ENCODE results near the gene SP100.

SP100 gene

GRCh38 chr2:230443541-230443940 is 27.5 kb downstream of the SP100 start:
- Histone ChIP-seq H3K9me3 (replicated peaks in 1 of 11) (peaks cover 0 to 17% (median 7%) of the 10 kb centered on the region in 11 experiments; a peak in 10 of 22 replicates), H3K27me3 (no peaks in the 10 kb centered on the region), H4K20me1 (peaks cover 0 to 35% (median 0%) of the 10 kb centered on the region in 11 experiments; a peak in 2 of 22 replicates), H3K4me2 (peak overlapping the region in 5 of 11 experiments; percentile 43 to 80 (median 76); a peak in 10 of 22 replicates), H3K4me1 (peaks cover 32 to 99% (median 44%) of the 10 kb centered on the region in 10 experiments), H3K4me3 (no peak overlapping the region), H3K36me3 (peaks cover 57 to 66% (median 61%) of the 10 kb centered on the region in 11 experiments), H3K9ac (no peak overlapping the region), H3K27ac (peak overlapping the region in 3 of 11 experiments; percentile 2 to 82 (median 27); a peak in 4 of 22 replicates)
- no peak for TF ChIP-seq Cebpa-rat (IDR thresholded peaks at IDR 0.05)

GRCh38 chr2:230444832-230445231 is 28.8 kb downstream of the SP100 start:
- no peaks in the 10 kb centered on the region for H3K27me3 ChIP-seq
- TF ChIP-seq Cebpa-rat (IDR thresholded peaks at IDR 0.05), result no peak
- no peak overlapping the region for H3K9ac ChIP-seq
- H3K9me3 ChIP-seq (replicated peaks in 1 of 11), result peaks cover 0 to 29% (median 4%) of the 10 kb centered on the region in 11 experiments; a peak in 8 of 22 replicates
- H3K4me3 ChIP-seq, result no peak overlapping the region
- peaks cover 67 to 75% (median 72%) of the 10 kb centered on the region in 11 experiments for H3K36me3 ChIP-seq
- peaks cover 27 to 99% (median 51%) of the 10 kb centered on the region in 10 experiments for H3K4me1 ChIP-seq
- H3K27ac ChIP-seq, result peak overlapping the region in 2 of 11 experiments; percentile 2 to 82; a peak in 1 of 22 replicates
- peak overlapping the region in 3 of 11 experiments; percentile 76 to 80 (median 76); a peak in 4 of 22 replicates for H3K4me2 ChIP-seq
- H4K20me1 ChIP-seq, result peaks cover 0 to 23% (median 0%) of the 10 kb centered on the region in 11 experiments; a peak in 2 of 22 replicates

GRCh38 chr2:230447036-230447435 is 31.0 kb downstream of the SP100 start:
- no peak for TF ChIP-seq Cebpa-rat (IDR thresholded peaks at IDR 0.05)
- peak overlapping the region in 7 of 11 experiments; percentile 63 to 83 (median 74); a peak in 10 of 22 replicates for H3K4me2 ChIP-seq

GRCh38 chr2:230447455-230448451 is 31.8 kb downstream of the SP100 start:
- peaks cover 2 to 53% (median 13%) of the 10 kb centered on the region in 11 experiments; a peak in 20 of 22 replicates for H3K9me3 ChIP-seq (replicated peaks in 1 of 11)
- H3K4me3 ChIP-seq, result peak overlapping the region in 2 of 10 experiments; percentile 5 to 22; a peak in 3 of 20 replicates
- peaks cover 0 to 6% (median 0%) of the 10 kb centered on the region in 11 experiments; a peak in 2 of 22 replicates for H4K20me1 ChIP-seq
- TF ChIP-seq Cebpa-rat (IDR thresholded peaks at IDR 0.05), result no peak
- H3K27ac ChIP-seq, result peak overlapping the region in 10 of 11 experiments; percentile 25 to 83 (median 66); a peak in 19 of 22 replicates
- H3K9ac ChIP-seq, result peak overlapping the region in 4 of 11 experiments; percentile 4 to 52 (median 30); a peak in 8 of 22 replicates
- H3K27me3 ChIP-seq, result no peaks in the 10 kb centered on the region
- peaks cover 87 to 99% (median 95%) of the 10 kb centered on the region in 11 experiments for H3K36me3 ChIP-seq
- H3K4me2 ChIP-seq, result peak overlapping the region; percentile 35 to 83 (median 72)
- peaks cover 16 to 72% (median 36%) of the 10 kb centered on the region in 10 experiments for H3K4me1 ChIP-seq

More at GRCh38 chr2:230447036-230447435, 31.0 kb downstream of the SP100 start:
- H4K20me1 ChIP-seq, result peaks cover 0 to 8% (median 0%) of the 10 kb centered on the region in 11 experiments; a peak in 2 of 22 replicates
- H3K9ac ChIP-seq, result no peak overlapping the region
- 0 out of 20 replicates have a peak overlapping the region, but pooled peaks of 1 of the 10 experiments have one; percentile 22 for H3K4me3 ChIP-seq
- H3K36me3 ChIP-seq, result peaks cover 86 to 97% (median 91%) of the 10 kb centered on the region in 11 experiments
- H3K9me3 ChIP-seq (replicated peaks in 1 of 11), result peaks cover 0 to 46% (median 6%) of the 10 kb centered on the region in 11 experiments; a peak in 15 of 22 replicates
- H3K4me1 ChIP-seq, result peaks cover 16 to 79% (median 37%) of the 10 kb centered on the region in 10 experiments
- no peaks in the 10 kb centered on the region for H3K27me3 ChIP-seq
- H3K27ac ChIP-seq, result peak overlapping the region in 7 of 11 experiments; percentile 39 to 83 (median 72); a peak in 11 of 22 replicates

- H3K36me3 ChIP-seq, result peaks cover 86 to 99% (median 93%) of the 10 kb centered on the region in 11 experiments
- peak overlapping the region in 2 of 11 experiments; percentile 72 to 83; a peak in 1 of 22 replicates for H3K27ac ChIP-seq
- no peak for TF ChIP-seq Cebpa-rat (IDR thresholded peaks at IDR 0.05)
- H3K4me3 ChIP-seq, result no peak overlapping the region
- H3K4me2 ChIP-seq, result peak overlapping the region in 2 of 11 experiments; percentile 73 to 79; a peak in 3 of 22 replicates
- no peak overlapping the region for H3K9ac ChIP-seq
- H3K4me1 ChIP-seq, result peaks cover 16 to 51% (median 30%) of the 10 kb centered on the region in 10 experiments
- peaks cover 10 to 75% (median 36%) of the 10 kb centered on the region in 11 experiments for H3K9me3 ChIP-seq (replicated peaks in 1 of 11)
- no peaks in the 10 kb centered on the region; a peak in 1 of 22 replicates for H4K20me1 ChIP-seq
- H3K27me3 ChIP-seq, result no peaks in the 10 kb centered on the region
Observed at GRCh38 chr2:230449901-230450467, 34.0 kb downstream of the SP100 start.

- Histone ChIP-seq H3K9me3 (replicated peaks in 1 of 11) (peaks cover 24 to 81% (median 51%) of the 10 kb centered on the region in 11 experiments), H3K27ac (peak overlapping the region in 2 of 11 experiments; percentile 6 to 7; a peak in 3 of 22 replicates), H3K4me1 (peaks cover 17 to 49% (median 40%) of the 10 kb centered on the region in 10 experiments), H3K27me3 (no peaks in the 10 kb centered on the region), H4K20me1 (no peaks in the 10 kb centered on the region; a peak in 1 of 22 replicates), H3K9ac (no peak overlapping the region), H3K4me2 (no peak overlapping the region), H3K36me3 (peaks cover 80 to 98% (median 85%) of the 10 kb centered on the region in 11 experiments), H3K4me3 (peak overlapping the region in 1 of 10 experiments; percentile 36; a peak in 4 of 20 replicates)
- TF ChIP-seq Cebpa-rat (IDR thresholded peaks at IDR 0.05), result no peak
Observed at GRCh38 chr2:230453006-230453405, 37.0 kb downstream of the SP100 start.

- Histone ChIP-seq H4K20me1 (no peaks in the 10 kb centered on the region; a peak in 1 of 22 replicates), H3K9ac (no peak overlapping the region), H3K27me3 (no peaks in the 10 kb centered on the region), H3K36me3 (peaks cover 74 to 99% (median 86%) of the 10 kb centered on the region in 11 experiments), H3K4me2 (no peak overlapping the region), H3K4me3 (peak overlapping the region in 4 of 10 experiments; percentile 1 to 34 (median 18); a peak in 3 of 20 replicates), H3K27ac (peak overlapping the region in 6 of 11 experiments; percentile 23 to 98 (median 94); a peak in 7 of 22 replicates), H3K9me3 (replicated peaks in 1 of 11) (peaks cover 24 to 80% (median 48%) of the 10 kb centered on the region in 11 experiments), H3K4me1 (peaks cover 8 to 48% (median 42%) of the 10 kb centered on the region in 10 experiments)
- TF ChIP-seq Cebpa-rat (IDR thresholded peaks at IDR 0.05), result no peak
Observed at GRCh38 chr2:230455005-230455684, 39.1 kb downstream of the SP100 start.
